HUES48 (cell line): Measurements from ENCODE around the gene CEP72.

Experiments used
- H3K27ac ChIP-seq: one replicate; pipeline ENCODE4 v1.7.0; 2013; ENCODE audit warnings: low read depth, low read length, inconsistent platforms
- H3K27me3 ChIP-seq: 2 replicates; pipeline ENCODE4 v1.6.1; 2013; ENCODE audit warnings: mild to moderate bottlenecking, low read length; ENCODE audit not compliant: control insufficient read depth, insufficient read depth
- H3K36me3 ChIP-seq: 2 replicates; pipeline ENCODE4 v1.6.1; 2013; ENCODE audit warnings: low read length; ENCODE audit not compliant: control insufficient read depth, insufficient read depth
- H3K4me1 ChIP-seq: 2 replicates; pipeline ENCODE4 v1.6.1; 2013; ENCODE audit warnings: mild to moderate bottlenecking, low read length; ENCODE audit not compliant: control insufficient read depth, insufficient read depth
- H3K4me3 ChIP-seq: 2 replicates; pipeline ENCODE4 v1.5.1; 2013; ENCODE audit warnings: mild to moderate bottlenecking, low read depth, low read length
- H3K9ac ChIP-seq: 2 replicates; pipeline ENCODE4 v1.6.1; 2013; ENCODE audit warnings: mild to moderate bottlenecking, low read depth, low read length, moderate library complexity
- H3K9me3 ChIP-seq: 2 replicates; pipeline ENCODE4 v1.6.1; 2013; ENCODE audit warnings: low read length; ENCODE audit not compliant: control insufficient read depth, insufficient read depth

The CEP72 gene

DNA sequence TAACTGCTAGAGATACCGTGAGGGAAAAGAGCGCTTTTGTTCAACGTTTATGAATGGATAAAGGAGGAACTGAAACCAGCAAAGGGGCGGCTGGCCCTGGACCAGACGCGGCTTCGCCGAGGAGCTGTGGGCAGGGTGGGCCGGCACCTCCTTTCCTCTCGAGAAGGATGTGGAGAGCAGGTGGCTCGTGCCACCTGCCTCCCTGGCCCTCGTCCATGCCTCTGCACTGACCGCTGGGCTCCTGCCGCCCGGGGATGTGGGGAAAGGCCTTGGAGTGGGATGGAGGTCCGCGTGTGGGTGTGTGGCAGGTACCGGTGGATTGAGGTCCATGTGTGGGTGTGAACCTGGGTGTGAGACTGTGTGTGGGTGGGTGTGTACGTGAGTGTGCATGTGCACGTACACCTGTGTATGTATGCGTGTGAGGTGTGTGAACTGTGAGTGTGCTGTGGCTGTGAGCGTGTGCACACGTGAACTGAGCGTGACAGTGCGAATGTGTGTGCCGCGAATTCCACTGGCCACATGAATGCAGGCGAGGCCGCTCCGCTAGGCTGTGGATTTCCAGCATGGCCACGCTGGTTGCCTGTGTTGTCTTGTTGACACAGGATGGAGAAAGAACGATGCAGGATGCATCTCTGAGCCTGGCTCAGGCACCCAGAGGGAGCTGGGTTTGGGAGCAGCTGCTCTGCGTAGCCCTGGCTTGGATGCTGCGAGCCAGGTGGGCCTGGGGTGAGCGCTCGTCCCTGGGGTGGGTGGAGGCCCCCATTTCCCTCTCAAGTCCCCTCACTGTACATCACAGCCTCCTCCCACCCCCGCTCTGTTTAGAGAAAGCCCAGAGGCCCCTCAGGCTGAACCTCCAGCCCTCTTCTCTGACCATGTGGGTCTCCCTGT, 4.4 kb upstream of the CEP72 start:
- Histone ChIP-seq H3K4me1 (0 out of 2 replicates have a peak, but pooled peaks cover 1% of the 10 kb centered on the region), H3K9ac (no peak overlapping the region), H3K36me3 (no peaks in the 10 kb centered on the region), H3K4me3 (no peak overlapping the region), H3K9me3 (no peaks in the 10 kb centered on the region), H3K27me3 (no peaks in the 10 kb centered on the region), H3K27ac (no peak overlapping the region)

DNA sequence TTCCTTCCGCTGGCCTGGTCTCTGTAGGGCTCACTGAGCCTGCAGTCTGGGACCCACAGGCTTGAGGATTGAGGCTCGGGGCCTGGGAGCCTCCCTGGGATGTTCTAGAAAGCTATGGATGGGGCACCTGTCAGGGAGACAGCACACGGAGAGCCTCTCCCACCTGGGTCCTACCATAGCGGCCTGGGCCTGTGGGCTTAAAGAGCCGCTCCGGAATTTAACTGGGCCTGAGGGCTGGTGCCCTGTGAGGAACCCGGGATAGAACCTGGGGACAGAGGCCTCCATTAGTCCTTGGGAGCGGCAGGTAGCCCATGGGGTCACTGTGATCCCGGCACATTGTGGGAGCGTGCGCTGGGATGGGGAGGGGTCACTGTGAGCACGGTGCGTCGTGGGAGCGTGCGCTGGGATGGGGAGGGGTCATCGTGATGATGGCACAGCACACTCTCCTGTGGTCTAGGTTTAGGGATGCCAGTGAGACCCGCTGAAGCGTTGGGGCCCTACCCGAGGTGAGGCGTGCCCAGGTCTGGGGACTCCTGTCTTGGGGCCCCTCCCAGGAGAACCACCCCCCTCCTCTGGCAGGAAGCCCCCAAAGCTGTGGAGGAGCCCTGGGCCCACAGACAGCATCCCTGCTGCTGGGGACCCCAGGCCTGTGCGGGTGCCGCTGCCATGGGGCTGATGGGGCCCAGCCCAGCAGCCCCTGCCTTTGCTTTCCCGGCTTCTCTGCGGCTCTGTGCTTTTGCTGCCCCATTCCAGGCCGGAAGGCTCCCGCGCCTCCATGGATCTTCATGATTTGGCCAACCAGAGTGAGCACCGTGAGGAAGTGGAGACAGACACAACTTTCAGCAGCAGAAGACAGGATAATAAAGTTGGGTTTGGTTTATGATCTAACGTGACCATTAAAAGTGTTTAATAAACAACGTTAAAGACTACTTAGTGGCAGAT, 3.4 kb upstream of the CEP72 start:
- Histone ChIP-seq H3K27ac (no peak overlapping the region), H3K4me1 (peaks cover 4% of the 10 kb centered on the region; the same call in 1 of the 2 replicates), H3K27me3 (no peaks in the 10 kb centered on the region), H3K4me3 (no peak overlapping the region), H3K9ac (no peak overlapping the region), H3K9me3 (no peaks in the 10 kb centered on the region), H3K36me3 (no peaks in the 10 kb centered on the region)

DNA sequence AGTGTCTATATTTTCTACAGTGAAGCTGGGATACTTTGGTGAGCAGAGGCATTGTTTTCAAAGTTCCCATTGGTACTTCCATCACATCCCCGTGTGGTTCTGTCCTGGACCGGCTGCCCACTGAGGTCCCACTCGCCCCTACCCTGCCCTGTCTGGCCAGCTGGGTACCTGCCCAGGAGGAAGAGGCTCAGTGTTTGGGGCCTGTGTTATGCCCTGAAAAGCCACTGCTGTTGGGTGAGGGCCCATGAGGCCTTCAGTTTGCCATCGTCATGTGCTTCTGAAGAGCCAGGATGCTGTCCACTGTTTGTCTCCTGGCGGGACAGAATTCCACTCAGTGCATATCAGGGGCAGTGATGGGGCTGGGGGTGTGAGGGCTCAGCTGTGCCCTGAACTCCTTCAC, 2.6 kb upstream of the CEP72 start:
- Histone ChIP-seq H3K4me3 (no peak overlapping the region), H3K4me1 (peaks cover 9% of the 10 kb centered on the region; the same call in 1 of the 2 replicates), H3K9me3 (no peaks in the 10 kb centered on the region), H3K9ac (no peak overlapping the region), H3K27me3 (no peaks in the 10 kb centered on the region), H3K36me3 (no peaks in the 10 kb centered on the region), H3K27ac (no peak overlapping the region)

DNA sequence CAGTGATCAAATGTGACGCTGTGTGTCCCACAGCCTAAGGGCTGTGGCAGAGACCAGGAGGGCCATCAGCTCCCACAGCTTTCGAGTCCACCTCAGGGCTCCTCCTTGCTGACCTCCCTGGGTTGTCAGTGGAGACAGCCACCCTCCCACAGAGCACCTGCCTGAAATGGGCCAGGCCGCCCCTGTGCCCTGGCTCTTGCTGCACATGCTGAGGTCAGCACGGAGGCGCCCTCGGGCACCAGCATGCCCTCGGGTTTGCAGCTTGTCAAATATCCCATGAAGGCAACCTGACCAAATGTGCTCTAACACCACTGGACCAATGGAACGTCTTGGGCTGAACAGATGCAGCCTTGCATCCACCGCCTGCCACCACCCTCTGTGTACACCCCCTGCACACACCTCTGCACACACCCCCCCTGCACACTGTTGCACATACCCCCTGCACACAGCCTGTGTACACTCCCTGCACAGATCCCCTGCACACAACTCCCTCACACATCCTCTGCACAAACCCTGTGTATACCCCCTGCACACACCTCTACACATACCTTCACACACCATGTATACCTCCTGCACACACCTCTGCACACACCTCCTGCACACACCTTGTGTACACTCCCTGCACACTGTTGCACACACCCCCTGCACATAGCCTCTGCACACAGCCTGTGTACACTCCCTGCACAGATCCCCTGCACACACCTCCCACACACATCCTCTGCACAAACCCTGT, 2.0 kb upstream of the CEP72 start:
- no peak overlapping the region for H3K27ac ChIP-seq
- H3K4me1 ChIP-seq: peaks cover 9% of the 10 kb centered on the region; the same call in 1 of the 2 replicates

DNA sequence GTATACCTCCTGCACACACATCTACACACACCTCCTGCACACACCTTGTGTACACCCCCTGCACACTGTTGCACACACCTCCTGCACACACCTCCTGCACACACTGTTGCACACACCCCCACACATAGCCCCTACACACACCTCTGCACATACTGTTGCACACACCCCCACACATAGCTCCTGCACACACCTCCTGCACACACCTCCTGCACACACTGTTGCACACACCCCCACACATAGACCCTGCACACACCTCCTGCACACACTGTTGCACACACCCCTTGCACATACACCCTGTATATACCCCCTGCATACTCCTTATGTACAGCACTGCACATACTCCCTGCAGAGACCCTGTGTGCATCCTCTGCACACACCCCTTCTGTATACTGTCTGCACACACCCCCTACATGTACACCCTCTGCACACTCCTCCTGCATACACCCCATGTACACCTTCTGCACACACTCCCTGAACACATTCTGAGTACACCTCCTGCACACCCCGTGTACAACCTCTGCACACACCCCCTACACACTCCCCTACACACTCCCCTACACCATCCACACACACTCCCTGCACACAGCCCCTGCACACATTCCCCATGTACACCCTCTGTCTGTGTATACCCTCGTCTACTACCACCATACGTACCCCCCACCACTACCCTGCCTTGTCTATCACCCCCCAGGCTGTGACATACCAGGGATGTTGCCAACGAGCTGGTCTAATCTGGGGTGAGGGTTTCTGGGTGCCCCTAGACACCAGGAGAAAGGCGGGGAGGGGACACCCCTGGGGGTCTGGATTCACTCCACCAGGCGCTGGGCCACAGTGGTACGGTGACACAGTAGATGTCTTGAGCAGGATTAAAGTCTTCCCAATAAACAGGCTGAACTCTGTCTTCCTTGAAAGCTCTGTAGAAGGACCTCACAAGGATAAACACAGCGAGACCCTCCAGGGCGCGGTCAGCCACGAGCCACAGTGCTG, 1.1 kb upstream of the CEP72 start:
- Histone ChIP-seq H3K4me3 (peak overlapping the region; percentile 76), H3K9ac (no peak overlapping the region), H3K9me3 (no peaks in the 10 kb centered on the region), H3K27me3 (no peaks in the 10 kb centered on the region), H3K27ac (no peak overlapping the region), H3K36me3 (no peaks in the 10 kb centered on the region), H3K4me1 (peaks cover 9% of the 10 kb centered on the region; the same call in 1 of the 2 replicates)

More for the DNA sequence above, 2.0 kb upstream of the CEP72 start:
- no peaks in the 10 kb centered on the region for H3K36me3 ChIP-seq
- no peak overlapping the region for H3K4me3 ChIP-seq
- H3K9ac ChIP-seq: no peak overlapping the region
- no peaks in the 10 kb centered on the region for H3K27me3 ChIP-seq
- no peaks in the 10 kb centered on the region for H3K9me3 ChIP-seq

DNA sequence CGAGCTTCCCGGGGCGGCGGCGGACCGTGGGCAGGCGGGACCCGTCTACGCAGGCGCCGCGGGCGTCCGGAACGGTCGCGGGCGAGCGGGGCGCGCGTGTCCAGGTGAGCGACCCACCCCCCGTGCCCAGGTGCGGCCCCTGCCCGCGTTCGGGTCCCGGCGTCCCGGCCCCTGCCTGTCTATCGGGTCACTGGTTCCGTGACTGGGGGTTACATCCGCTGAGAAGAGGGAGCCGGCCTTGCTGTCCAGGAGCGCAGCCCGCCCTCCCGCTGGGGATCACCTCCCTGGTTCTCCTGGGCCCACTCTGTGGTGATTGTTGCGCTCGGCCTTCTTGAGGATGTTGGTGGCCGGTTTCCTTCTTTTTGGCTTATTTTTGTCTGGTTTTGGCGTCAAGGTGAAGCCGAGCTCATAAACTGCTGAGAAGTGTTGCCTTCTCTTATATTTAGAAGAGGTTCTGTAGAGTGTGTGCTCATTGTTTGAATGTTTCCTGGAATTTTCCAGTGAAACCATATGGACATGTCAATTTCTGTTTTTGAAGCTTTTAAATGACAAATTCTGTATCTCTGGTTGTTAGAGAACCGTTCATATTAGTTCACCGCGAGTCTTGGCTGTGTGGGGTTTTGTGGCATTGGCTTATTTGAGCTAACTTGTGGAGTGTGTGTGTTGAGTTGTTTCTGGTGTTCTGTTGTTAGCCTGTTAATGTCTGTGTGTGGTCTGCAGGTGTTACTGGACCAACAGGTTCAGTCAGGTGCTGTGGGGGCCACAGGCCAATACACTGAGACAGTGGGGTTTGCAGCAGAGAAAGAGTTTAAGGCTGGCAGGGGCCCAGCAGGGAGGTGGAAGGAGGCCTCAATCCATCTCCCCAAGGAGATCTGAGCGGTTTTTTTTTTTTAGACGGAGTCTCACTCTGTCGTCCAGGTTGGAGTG, 621 bp downstream of the CEP72 start:
- Histone ChIP-seq H3K4me1 (peaks cover 9% of the 10 kb centered on the region; the same call in 1 of the 2 replicates), H3K4me3 (peak overlapping the region; percentile 85)

DNA sequence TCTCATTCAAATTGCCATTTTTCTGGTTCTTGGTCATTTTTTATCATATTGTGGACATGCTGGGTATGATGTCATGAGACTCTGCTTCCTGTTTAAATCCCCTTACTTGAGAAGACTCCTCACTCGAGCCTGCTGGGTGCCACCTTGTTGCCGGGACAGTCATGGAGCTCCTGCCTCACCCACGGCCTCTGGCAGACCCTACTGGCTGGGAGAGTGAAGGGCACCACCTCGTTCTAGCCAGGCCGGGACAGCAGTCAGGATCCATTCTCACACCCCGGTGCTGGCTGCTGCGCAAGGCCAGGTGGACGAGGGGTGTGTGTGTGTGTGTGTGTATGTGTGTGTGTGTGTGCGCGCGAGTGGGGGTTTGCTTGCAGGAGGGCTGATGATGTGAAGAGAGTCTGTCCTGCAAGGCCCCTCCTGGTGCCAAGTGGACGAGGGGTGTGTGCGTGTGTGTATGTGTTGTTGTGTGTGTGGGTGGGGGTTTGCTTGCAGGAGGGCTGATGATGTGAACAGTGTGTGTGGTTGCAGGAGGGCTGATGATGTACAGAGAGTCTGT, 4.4 kb downstream of the CEP72 start:
- H3K9me3 ChIP-seq: no peaks in the 10 kb centered on the region
- no peak overlapping the region for H3K4me3 ChIP-seq
- H3K36me3 ChIP-seq: peaks cover 39% of the 10 kb centered on the region
- no peak overlapping the region for H3K27ac ChIP-seq
- H3K9ac ChIP-seq: no peak overlapping the region
- peaks cover 9% of the 10 kb centered on the region; the same call in 1 of the 2 replicates for H3K4me1 ChIP-seq
- no peaks in the 10 kb centered on the region for H3K27me3 ChIP-seq

More for the DNA sequence above, 621 bp downstream of the CEP72 start:
- Histone ChIP-seq H3K9ac (peak overlapping the region; percentile 26), H3K36me3 (peaks cover 2% of the 10 kb centered on the region; the same call in 1 of the 2 replicates), H3K27ac (no peak overlapping the region), H3K9me3 (no peaks in the 10 kb centered on the region), H3K27me3 (no peaks in the 10 kb centered on the region)

DNA sequence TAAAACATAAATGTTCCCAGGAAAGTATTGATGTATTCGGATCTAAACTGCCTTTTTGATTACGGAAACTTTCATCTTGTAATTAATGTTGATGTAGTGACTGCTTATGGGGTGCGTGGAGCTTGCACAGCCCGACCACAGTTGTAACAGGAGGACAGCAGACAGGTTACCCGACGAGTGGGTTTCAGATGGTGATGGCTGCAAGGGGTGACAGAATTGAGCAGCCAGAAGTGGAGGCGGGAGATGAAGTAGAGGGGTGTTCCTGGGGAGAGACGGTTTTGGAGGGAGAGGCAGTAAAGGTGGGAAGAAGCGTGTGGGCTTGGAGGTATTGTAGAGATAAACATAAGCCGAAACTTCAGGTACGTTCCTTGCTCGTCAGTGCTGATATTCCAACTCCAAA, 5.8 kb downstream of the CEP72 start:
- Histone ChIP-seq H3K9ac (no peak overlapping the region), H3K4me3 (no peak overlapping the region), H3K36me3 (peaks cover 50% of the 10 kb centered on the region), H3K4me1 (peaks cover 7% of the 10 kb centered on the region; the same call in 1 of the 2 replicates), H3K27me3 (no peaks in the 10 kb centered on the region), H3K27ac (no peak overlapping the region), H3K9me3 (no peaks in the 10 kb centered on the region)

DNA sequence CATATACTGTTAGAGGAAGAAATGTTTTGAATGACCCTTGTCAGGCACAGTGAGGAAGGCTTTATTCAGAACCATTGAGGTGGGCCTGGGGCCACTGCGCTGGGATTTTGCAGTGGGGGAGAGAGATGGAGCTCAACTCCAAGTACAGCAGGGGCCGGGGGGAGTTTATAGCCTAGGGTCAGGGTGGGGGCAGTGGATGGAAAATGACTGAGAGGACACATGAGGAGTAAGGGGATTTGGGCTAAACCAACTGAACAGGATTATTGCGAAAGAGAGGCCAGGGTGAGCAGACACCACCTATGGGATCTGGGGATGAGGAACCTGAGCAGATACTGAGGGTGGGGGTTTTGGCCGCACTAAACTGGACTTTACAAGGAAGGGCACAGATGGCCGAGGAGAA, 6.3 kb downstream of the CEP72 start:
- peaks cover 54% of the 10 kb centered on the region for H3K36me3 ChIP-seq
- 0 out of 2 replicates have a peak, but pooled peaks cover 4% of the 10 kb centered on the region for H3K4me1 ChIP-seq
- H3K9ac ChIP-seq: no peak overlapping the region
- H3K9me3 ChIP-seq: no peaks in the 10 kb centered on the region
- H3K4me3 ChIP-seq: no peak overlapping the region
- H3K27ac ChIP-seq: no peak overlapping the region
- H3K27me3 ChIP-seq: no peaks in the 10 kb centered on the region
